GM18907 (cell line): ENCODE results near the gene RBM28.
"Not testable (repeated sequence)": the region's sequence is repeated elsewhere in the genome, so short reads cannot be mapped to it uniquely, and the experiment has no call there.

ENCODE experiments used
- ATAC-seq: cut with Tn5 transposase; IDR thresholded peaks from one replicate; pipeline ENCODE4 v1.9.1; 2021; ENCODE audit warnings: mild to moderate bottlenecking, moderate library complexity; ENCODE audit not compliant: unreplicated experiment

The RBM28 gene

DNA sequence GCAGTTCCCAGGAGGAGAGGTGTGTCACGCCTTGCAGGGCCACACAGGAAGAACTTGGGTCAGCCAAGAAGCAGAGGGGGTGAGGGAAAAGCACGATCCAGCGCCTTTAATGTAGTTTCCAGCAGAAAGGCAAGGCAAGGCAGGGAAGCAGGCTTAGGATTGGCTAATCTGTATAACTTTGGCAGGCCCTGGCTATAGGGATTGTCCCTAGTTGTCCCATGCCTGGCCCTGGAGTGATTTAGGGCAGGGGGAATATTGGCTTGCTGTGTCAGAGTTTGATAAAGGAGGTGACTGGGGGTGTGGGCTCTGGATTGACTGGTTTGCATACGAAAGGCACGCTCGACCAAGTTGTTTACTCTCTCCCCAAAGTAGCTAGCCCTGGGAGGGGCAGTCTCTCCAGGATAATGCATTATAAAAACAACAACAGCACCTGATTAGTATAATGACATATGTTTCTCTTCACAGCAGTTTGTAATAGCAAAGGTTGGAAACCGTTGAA is 44.5 kb downstream of the RBM28 start:
- ATAC-seq, result no peak

DNA sequence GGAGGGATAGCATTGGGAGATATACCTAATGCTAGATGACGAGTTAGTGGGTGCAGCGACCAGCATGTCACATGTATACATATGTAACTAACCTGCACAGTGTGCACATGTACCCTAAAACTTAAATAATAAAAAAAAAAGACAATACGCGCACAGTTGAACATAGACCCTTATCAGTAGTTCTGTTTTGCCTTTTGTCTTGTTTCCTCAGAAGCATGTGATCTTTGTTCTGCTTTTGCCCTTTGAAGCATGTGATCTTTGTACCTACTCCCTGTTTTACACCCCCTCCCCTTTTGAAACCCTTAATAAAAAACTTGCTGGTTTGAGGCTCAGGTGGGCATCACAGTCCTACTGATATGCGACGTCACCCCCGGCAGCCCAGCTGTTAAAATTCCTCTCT is 45.7 kb downstream of the RBM28 start:
- not testable (repeated sequence) for ATAC-seq

DNA sequence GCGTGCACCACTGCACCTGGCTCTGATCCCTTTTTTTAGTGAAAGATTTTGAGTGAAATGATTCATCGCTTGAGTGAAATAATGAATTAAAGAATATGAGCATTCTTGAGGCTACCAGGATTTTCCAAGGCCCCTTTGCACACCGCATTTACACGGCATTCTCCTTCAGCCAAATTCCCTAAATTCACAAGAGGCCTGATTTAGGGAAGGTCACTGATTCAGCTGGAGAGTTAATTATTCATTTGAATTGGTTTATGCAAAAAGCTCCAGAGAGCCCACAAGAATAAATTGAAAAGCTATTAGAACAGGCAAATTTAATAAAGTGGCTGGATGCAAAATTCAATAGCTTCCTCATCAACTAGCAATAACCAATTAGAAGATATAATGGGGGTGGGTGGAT is 56.2 kb downstream of the RBM28 start:
- ATAC-seq, result no peak

DNA sequence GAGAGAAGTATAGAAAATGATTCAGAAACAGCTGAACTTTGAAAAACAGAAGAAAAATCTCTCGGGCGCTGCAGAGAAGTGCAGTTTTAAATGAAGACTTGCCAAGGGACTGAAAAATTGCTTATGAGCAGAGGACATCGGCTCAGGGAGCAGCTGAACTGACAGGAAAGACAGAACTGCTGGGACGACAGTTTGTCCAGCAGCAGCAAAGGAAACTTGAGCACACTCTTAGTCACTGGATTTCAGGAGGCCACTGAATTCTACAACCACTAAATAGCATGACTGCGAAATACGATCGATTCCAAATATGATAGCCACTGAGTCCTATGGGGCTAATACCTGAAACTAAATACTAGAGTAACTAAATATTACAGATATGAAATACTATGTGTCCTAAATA is 59.6 kb downstream of the RBM28 start:
- ATAC-seq, result no peak

DNA sequence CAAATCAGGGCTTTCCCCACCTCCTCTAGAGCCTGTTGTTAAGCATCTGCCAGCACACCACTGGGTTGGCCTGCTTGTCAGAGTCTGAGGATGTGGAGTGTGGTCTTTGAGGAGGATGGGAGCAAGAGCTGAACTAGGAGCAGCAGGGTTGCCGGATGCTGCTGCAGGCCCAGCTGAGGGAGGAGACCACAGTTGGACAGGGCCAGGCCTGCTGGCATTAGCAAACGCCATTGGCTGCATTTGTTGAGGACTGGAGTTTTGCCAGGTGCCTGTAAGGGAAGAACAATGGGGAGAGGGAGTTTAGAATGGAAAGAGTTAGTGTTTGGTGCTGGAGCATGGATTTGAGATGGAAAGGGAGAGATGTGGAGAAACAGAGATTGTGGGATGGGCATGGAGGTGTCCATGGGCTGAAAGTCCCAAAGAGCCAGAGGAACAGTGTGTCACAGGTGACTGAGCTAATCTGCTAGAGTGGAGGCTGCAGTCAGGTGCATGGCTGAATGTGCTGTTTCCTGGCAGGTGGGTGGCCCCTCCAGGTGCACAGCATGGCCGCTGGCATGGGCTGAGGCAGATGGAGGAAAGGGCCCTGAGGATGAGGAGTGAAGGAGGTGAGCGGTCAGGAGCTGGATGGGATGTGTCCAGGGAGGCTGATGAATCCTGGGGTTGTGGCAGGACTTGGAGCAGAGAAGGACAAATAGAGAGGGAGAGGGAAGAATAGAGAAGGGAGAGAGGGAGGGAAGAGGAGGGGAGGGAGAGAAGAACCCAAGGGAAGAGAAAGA is 61.9 kb downstream of the RBM28 start:
- ATAC-seq, result no peak

DNA sequence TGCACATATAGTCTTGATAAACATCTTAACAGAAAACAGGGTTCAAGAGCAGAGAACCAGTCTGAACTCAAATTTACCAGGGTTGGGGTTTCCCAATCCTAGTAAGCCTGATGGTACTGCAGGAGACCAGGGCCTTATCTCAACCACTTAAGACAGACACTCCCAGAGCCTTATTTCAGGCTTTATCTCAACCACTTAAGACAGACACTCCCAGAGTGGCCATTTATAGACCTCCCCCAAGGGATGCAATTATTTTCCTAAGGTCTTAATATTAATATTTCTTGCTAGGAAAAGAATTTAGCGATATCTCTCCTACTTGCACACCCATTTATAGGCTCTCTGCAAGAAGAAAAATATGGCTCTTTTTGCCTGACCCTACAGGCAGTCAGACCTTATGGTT is 63.3 kb downstream of the RBM28 start:
- not testable (repeated sequence) for ATAC-seq

DNA sequence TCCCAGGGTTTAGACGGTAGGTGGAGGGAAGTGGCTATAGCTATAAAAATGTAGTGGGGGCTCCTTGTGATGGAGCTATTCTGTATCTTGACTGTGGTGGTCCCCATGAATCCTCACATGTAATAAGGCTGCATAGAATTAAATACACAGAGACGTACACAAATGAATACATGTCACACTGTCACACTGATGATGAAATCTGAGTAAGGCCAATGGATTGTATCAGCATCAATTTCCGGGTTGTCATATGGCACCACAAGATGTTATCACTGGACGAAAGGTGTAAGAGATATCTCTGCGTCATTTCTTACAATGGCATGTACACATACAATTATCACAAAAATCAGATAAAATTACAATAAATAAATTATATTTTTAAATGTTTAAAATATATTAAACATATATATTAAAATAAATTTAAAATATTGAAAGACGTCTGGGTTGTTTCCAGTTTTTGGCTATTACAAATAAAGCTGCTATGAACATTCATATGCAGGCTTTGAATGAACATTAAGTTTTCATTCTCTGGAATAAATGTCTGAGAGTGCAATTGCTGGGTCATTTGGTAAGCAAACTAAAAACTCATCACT is 64.5 kb downstream of the RBM28 start:
- ATAC-seq, result no peak

DNA sequence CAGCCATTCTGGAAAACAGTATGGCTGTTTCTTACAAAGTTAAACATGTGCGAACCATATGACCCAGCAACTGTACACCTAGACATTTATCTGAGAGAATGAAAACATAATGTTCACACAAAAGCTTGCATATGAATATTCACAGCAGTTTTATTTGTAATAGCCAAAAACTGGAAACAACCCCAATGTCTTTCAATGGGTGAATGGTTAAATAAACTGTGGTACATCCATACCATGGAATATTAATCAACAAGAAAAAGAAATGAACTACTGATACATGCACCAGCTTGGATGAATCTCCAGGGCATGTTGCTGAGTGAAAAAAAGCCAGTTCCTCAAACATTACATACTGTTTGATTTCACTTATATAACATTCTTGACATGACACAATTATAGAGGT is 65.3 kb downstream of the RBM28 start:
- ATAC-seq, result no peak

DNA sequence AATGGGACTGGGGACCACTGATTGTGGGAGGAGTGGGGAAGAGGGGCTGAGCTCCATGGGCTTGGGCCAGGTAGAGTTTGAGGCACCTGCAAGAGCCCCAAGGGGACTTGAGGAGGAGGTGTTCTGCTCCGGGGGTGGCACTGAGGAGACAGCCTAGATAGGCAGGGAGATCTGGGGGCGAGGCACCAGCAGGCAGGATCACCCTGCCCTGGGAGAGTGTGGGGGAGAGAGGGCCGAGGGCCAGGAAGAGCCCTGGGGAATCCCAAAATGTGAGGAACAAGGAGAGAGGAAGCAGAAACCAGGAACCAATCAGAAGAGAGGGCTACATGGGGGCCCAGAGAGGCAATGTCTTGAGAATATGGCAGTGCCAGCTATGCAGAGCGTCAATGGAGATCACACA is 68.0 kb downstream of the RBM28 start:
- no peak for ATAC-seq

DNA sequence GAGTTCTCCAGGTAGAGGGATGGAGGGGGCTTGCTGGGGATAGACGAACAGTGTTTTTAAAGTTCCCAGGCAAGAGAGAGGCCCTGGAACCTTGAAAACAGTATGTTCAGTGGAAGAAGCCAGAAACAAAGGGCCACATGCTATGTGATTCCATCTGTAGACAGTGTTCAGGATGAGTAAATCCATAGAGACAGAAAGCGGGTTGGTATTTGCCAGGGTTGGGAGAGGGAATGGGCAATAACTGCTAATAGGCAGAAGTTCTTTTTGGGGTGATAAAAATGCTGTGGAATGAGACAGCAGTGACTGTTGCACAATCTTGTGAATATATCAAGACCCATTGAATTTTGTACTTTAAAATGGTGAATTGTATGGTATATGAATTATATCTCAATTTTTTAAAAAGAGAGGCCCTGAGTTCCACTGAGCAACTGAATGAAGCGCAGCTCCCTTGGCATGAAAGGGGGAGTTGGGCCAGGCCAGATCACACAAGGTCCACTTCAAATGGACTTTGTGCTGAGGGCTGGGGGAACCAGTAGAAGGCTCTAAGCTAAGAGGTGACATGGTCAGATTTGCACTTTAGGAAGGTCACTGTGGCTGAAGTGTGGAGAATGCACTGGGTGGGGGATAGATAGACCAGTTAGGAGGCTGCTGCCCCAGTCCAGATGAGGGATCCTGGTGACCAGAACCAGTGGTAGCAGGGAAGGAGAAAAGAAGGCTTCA is 68.7 kb downstream of the RBM28 start:
- ATAC-seq, result no peak

DNA sequence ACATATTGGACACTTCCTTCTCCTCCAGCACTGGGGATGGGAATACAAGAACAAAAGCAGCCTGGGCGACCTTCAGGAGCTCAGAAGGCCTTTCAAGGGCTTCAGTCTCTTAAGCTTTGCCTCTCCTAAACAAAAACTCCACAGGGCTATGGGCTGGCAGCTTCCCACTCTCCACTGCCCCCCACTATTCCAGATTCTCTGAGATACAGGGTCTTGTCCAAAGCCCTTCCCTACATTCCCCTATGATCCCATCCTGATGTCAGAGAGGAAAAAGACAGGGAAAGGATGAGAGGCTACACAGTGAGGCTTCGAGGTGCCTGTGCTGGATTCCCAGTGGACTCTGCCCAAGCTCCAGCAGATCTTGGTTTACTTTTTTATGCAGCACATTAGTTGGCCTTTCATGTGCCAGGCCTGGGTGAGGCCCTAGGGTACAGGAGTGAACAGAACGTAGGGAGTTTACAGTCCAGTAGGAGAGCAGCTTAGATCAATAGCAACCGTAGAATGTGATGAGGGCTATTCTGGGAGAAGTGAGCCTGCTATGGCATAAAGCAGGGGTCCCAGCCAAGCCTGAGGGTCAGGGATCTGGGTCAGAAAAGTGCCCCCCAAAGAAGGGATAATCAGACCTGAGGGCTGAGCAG is 69.3 kb downstream of the RBM28 start:
- ATAC-seq, result no peak

DNA sequence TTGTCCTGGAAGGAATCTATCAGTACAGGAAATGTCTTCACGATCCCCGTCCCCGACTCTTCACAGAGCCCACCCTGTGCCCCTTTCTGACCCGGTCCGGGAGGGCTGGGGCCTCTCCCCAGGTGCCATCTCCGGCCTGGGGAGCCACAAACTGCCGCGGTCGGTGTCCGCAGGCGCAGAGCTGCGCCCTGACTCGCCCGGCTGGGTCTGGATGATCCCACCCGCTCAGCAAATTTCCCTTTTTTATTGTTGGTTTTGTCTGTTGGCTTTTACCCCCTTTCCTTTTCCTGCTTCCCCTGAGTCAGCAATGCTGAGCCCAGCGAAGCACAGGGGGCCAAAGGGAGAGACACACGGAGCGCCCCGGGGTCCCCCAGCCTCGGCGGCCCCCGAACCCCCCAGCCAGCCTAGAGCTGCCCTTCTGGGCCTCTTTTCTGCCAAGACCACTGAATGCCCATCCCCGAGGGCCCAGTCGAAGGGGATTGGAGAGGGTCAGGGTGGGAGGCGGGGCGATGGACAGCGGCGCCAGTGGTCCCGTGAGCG is 71.7 kb downstream of the RBM28 start:
- ATAC-seq, result no peak

DNA sequence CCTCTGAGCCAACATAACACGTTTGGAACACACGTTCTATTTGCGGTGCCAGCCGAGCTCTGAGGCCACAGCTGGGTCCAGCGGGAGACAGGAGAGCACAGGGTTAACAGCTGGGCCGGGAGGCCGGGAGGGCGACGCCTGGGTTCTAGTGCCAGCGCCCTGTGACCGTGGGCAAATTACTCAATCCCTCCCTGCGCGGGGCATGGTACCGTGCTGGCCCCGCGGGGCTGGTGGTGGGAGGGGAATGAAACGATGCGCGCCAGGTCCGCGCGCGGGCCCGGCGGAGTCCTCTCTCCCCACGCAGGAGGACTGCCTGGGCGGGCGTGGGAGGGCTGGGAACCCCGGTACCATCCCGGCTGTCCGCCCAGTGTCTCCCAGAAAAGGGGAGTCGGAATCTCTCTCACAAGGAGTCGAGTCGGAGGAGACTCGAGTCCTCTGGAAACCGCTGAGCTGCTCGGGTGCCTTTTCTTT is 72.2 kb downstream of the RBM28 start:
- ATAC-seq, result no peak

DNA sequence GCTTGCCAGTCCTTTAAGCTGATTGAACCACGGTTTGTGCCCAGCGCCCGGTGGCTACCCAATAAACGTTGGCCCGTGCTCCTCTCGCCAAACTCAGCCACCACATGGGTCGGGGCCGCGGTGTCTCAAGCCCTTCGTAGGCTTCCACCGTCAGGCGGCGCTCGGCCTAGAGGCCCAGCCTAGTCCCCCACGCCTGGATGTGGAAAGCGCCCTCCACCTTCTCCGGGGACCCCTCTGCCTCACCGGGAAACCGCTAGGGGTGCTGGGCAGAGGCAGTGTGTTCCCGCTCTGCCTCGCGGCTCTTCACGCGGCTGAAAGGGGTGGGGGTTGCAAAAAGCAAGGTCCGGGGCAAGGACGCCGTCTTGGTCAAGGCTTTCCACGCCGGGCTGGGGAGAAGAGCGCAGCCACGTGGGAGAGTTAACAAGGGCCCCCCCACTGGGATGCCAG is 72.9 kb downstream of the RBM28 start:
- no peak for ATAC-seq

DNA sequence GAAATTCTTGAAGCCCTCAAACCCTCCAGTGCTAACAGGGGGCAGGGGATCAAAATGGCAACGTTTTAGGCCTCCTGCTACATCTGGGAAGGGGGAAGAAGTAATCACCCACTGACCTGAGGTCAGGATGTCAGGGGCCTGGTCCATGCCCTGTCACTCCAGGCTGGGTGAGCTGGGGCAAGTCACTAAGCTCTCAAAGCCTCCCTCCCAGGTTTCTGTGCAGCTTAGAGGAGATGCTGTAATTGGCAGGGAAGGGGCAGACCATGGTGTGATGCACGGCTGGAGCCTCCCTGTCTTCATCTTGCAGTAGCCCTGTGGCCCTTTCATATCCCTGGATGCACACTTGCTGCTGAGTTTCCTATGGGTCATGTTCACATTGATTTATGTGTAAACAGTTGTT is 75.5 kb downstream of the RBM28 start:
- no peak for ATAC-seq

DNA sequence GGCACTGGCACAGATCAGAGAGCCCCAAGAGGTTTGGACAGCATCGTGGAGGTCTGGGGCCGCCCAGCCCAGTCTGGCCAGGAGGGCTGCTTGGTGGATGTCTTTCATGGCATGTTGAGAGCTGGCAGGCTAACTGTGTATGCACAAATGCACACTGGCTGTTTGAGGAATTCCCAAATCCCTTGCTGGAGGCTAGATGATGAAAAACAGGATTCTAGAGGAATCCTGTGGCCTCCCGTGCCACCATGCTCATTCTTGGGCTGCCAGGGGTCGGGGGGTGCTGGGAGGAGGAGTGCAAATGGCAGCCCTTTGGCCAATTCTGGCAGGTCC is 76.1 kb downstream of the RBM28 start:
- no peak for ATAC-seq

DNA sequence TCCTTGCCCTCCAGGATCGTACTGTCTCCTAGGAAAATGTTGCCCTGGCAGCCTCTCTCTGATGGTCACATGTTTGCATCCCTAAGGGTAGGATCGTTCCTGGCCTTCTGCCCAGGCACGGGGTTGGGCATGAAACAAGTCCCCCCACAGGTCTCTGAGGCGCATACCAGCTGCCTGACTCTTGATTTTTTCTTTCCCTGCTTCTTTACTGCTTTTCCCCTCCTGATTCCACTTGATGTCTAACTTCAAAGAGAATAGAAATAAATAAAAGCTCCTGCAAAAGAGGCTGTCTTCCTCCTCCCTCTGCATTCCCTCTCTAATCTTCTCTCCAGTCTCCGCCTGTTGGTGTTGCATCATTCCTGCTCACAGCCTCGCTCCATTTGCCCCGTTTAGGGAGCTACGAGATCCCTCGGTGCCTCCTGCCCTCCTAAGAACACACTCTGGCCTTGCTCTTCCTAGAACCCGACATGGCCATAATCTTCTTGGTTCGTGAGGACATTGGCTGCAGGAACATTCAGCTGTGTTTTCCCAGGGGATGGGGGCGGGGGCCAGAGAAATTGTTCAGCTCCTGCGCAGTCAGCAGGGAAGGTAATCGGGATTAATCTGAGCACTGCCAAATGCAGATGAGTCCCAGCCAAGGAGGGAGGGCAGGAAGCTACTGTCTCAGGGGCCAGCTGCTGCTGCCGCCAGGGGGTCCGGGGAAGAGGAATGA is 76.7 kb downstream of the RBM28 start:
- no peak for ATAC-seq

DNA sequence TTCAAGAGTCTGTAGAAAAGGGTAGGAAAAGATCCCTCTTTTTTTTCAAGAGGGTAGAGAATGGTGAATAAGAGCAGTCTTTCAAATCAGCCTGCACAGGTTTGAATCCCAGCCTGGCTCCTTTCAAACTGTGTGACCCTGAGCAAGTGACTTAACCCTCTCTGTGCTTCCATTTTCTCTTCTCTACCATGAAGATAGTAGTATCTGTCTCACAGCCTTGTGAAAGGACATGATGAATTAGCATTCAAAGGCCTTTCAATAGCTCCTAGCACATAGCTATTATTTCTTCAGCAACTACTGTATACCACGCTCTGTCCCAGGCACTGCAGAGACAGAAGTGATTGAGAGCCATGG is 77.2 kb downstream of the RBM28 start:
- ATAC-seq, result no peak

DNA sequence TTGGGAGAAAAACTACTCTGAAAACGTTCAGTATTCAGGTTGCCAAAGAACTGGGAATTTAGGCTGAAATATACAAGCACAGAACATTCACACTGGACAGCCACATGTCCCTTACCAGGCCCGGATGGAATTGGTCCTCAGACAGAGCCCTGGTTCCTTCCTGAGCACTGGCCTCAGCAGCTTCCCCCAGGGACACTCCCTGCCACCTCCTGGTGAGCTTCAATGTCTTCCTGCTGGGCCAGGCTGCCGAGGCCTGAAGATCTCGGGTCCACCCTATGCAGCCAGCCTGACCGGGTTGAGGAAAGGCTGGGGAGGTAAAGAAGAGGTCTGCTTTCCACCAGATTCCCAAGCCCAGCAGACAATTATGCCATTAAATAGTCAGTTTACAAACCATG is 77.8 kb downstream of the RBM28 start:
- ATAC-seq, result no peak

DNA sequence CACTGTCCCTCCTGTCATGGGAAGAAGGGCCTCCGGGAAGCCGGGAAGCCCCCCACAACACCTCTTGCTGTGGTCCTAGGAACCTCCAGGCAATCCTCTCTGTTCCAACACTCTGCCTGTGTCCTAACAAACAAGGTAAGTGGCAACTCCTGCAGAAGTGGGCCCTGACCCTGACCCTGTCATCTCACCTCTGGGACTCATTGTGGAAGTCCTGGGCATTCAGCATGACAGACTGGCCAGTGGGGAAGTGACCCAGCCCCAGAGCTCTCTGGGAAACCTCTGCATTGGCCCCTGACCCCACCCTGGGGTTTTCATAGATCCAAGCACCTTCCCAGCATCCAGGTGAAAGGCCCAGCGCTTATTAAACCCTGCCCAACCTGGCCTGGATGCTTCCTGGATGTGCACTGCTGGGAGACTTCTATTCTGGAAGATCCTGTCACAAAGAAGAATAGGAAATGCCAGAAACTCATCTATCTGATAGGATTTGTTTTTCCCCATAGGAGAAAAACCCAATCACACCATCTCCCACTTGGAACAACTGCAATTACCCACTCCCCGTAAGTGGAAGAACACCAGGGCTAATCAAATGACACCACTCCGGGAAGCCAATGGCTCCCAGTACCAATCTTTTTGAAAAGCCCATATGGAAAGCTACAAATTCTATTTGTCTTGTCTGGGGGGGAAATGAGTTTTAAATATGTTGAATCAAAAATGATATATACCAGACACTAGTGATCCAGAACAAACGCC is 78.4 kb downstream of the RBM28 start:
- ATAC-seq, result no peak
